Glomerular visceral epithelial cell (primary cell): ENCODE results near the gene PIP5K1B.

Source experiments
- DNase-seq: peaks from one replicate; pipeline ENCODE4 v3.0.0-alpha.2; 2016; ENCODE audit errors: extremely low spot score

PIP5K1B gene

GRCh38 chr9:68852941-68853340, 147.9 kb downstream of the PIP5K1B start:
- no peak for DNase-seq

GRCh38 chr9:68859347-68859746, 154.3 kb downstream of the PIP5K1B start:
- DNase-seq: no peak

GRCh38 chr9:68860419-68860818, 155.4 kb downstream of the PIP5K1B start:
- DNase-seq: no peak

- no peak for DNase-seq
Measured at GRCh38 chr9:68861436-68861835, 156.4 kb downstream of the PIP5K1B start.

GRCh38 chr9:68867066-68867465, 162.0 kb downstream of the PIP5K1B start:
- no peak for DNase-seq

- DNase-seq: no peak
Measured at GRCh38 chr9:68869022-68869421, 164.0 kb downstream of the PIP5K1B start.

GRCh38 chr9:68870086-68870485, 165.0 kb downstream of the PIP5K1B start:
- no peak for DNase-seq

GRCh38 chr9:68871236-68871635, 166.2 kb downstream of the PIP5K1B start:
- DNase-seq: no peak

GRCh38 chr9:68872026-68872501, 167.0 kb downstream of the PIP5K1B start:
- DNase-seq: no peak

- DNase-seq: no peak
Measured at GRCh38 chr9:68873179-68873578, 168.1 kb downstream of the PIP5K1B start.

- DNase-seq: no peak
Measured at GRCh38 chr9:68876273-68876672, 171.2 kb downstream of the PIP5K1B start.

- DNase-seq: no peak
Measured at GRCh38 chr9:68876681-68877080, 171.6 kb downstream of the PIP5K1B start.

- no peak for DNase-seq
Measured at GRCh38 chr9:68877219-68877618, 172.2 kb downstream of the PIP5K1B start.

GRCh38 chr9:68878450-68878849, 173.4 kb downstream of the PIP5K1B start:
- no peak for DNase-seq

GRCh38 chr9:68883224-68883623, 178.2 kb downstream of the PIP5K1B start:
- no peak for DNase-seq

GRCh38 chr9:68887232-68887631, 182.2 kb downstream of the PIP5K1B start:
- no peak for DNase-seq

GRCh38 chr9:68894502-68894901, 189.5 kb downstream of the PIP5K1B start:
- DNase-seq: no peak

- no peak for DNase-seq
Measured at GRCh38 chr9:68895741-68896478, 190.9 kb downstream of the PIP5K1B start.

- no peak for DNase-seq
Measured at GRCh38 chr9:68896486-68896885, 191.4 kb downstream of the PIP5K1B start.

GRCh38 chr9:68897577-68898145, 192.6 kb downstream of the PIP5K1B start:
- DNase-seq: no peak

- DNase-seq: no peak
Measured at GRCh38 chr9:68898781-68899439, 193.9 kb downstream of the PIP5K1B start.

- no peak for DNase-seq
Measured at GRCh38 chr9:68904454-68904853, 199.4 kb downstream of the PIP5K1B start.

GRCh38 chr9:68905129-68905528, 200.1 kb downstream of the PIP5K1B start:
- DNase-seq: no peak
